Keratinocyte (primary cell): Measurements from ENCODE around the gene CMTR1. TPM values are rescaled to one million over a fixed set of nuclear protein-coding genes. Genes with fewer than 3 reads are reported as not detected.

Source experiments
- DNase-seq: peaks from one replicate; pipeline ENCODE4 v3.0.0-alpha.2; 2011; ENCODE audit warnings: low read depth, missing footprints, low spot score
- FAIRE-seq: peaks from 2 replicates; lab custom pipeline; 2011; peaks lifted over from hg19 to GRCh38; lab: Jason Lieb, UNC
- H2AFZ ChIP-seq: 2 replicates; pipeline ENCODE4 v1.6.0; 2012; ENCODE audit warnings: low read length, control low read depth, inconsistent platforms; ENCODE audit not compliant: control insufficient read depth
- H3K27ac ChIP-seq: 2 replicates; pipeline ENCODE4 v1.5.1; 2011; ENCODE audit warnings: low read length; ENCODE audit not compliant: control insufficient read depth, insufficient read depth
- H3K27me3 ChIP-seq: 3 replicates; pipeline ENCODE4 v1.6.0; 2011; ENCODE audit warnings: low read length; ENCODE audit not compliant: control insufficient read depth, insufficient read depth; ENCODE audit errors: extremely low read depth
- H3K36me3 ChIP-seq, 2 experiments: 2 replicates in 1 of 2; 3 replicates in 1 of 2; pipeline ENCODE4 v1.5.1; 2011; ENCODE audit warnings: low read length in 2 of 2, mild to moderate bottlenecking in 1 of 2; ENCODE audit not compliant: control insufficient read depth in 2 of 2, insufficient read depth in 2 of 2; ENCODE audit errors: extremely low read depth in 1 of 2
- H3K4me1 ChIP-seq: 3 replicates; pipeline ENCODE4 v1.5.1; 2011; ENCODE audit warnings: low read length; ENCODE audit not compliant: control insufficient read depth, insufficient read depth; ENCODE audit errors: extremely low read depth
- H3K4me2 ChIP-seq: 3 replicates; pipeline ENCODE4 v1.6.0; 2011; ENCODE audit warnings: low read depth, low read length; ENCODE audit not compliant: control insufficient read depth, insufficient read depth; ENCODE audit errors: extremely low read depth
- H3K4me3 ChIP-seq, 3 experiments: fragments of 200-600 bp in 1 of 3; sonication (generic) in 1 of 3; 2 replicates in 2 of 3; 3 replicates in 1 of 3; pipeline ENCODE4 v1.5.1; 2011 to 2016; ENCODE audit warnings: low read length in 3 of 3, mild to moderate bottlenecking in 3 of 3, control low read depth in 2 of 3, inconsistent platforms in 1 of 3, low read depth in 1 of 3, mixed read lengths in 1 of 3, mixed run types in 1 of 3, moderate library complexity in 1 of 3; ENCODE audit not compliant: control insufficient read depth in 2 of 3, insufficient read depth in 2 of 3; ENCODE audit errors: extremely low read depth in 1 of 3
- H3K79me2 ChIP-seq: 2 replicates; pipeline ENCODE4 v1.6.0; 2012; ENCODE audit warnings: low read length; ENCODE audit not compliant: control insufficient read depth, insufficient read depth
- H3K9ac ChIP-seq: 3 replicates; pipeline ENCODE4 v1.6.0; 2011; ENCODE audit warnings: low read length; ENCODE audit not compliant: control insufficient read depth, insufficient read depth; ENCODE audit errors: extremely low read depth
- H3K9me1 ChIP-seq: 3 replicates; pipeline ENCODE4 v1.6.0; 2011; ENCODE audit warnings: low read length; ENCODE audit not compliant: control insufficient read depth, insufficient read depth; ENCODE audit errors: extremely low read depth
- H3K9me3 ChIP-seq: 2 replicates; pipeline ENCODE4 v1.5.1; 2012; ENCODE audit warnings: low read depth, low read length; ENCODE audit not compliant: control insufficient read depth
- H4K20me1 ChIP-seq: 3 replicates; pipeline ENCODE4 v1.6.0; 2011; ENCODE audit warnings: low read length; ENCODE audit not compliant: control insufficient read depth, insufficient read depth; ENCODE audit errors: extremely low read depth
- EZH2 ChIP-seq: IDR thresholded peaks from one replicate; pipeline ENCODE4 v1.6.1; 2012; ENCODE audit warnings: inconsistent platforms, mild to moderate bottlenecking, low read length, moderate library complexity
- dilution Hi-C: fragments of 300-500 bp; cut with MboI; formaldehyde crosslinking; loops from one replicate; pipeline ENCODE4 v1.7.0; 2020; ENCODE audit warnings: low sequenced_read_pairs; ENCODE audit not compliant: extremely low pct_ligation_motif_present
- polyA plus RNA-seq, 5 experiments: library from polyadenylated mRNA; depleted of rRNA in 3 of 5; stranded (reverse) in 3 of 5; stranded (forward) in 1 of 5; unstranded in 1 of 5; fragments of >200 nt; gene quantifications; 1 replicate in 1 of 5; 2 replicates in 3 of 5; 3 replicates in 1 of 5; pipeline versions ENCODE4 v1.2.1 to v1.2.3, GENCODE V29; 2011 to 2012; ENCODE audit warnings: missing spikeins in 2 of 5, low read depth in 1 of 5, low replicate concordance in 1 of 5
- TF ChIP-seq, protein P1 (sequence below), 3 experiments: IDR thresholded peaks in 1 of 3; conservative IDR thresholded peaks in 1 of 3; optimal IDR thresholded peaks in 1 of 3; 2 replicates in 2 of 3; 3 replicates in 1 of 3; pipeline versions ENCODE3 to v1.5.1; 2011; ENCODE audit warnings: low read length in 3 of 3, mild to moderate bottlenecking in 3 of 3, moderate library complexity in 2 of 3, control low read depth in 1 of 3, inconsistent platforms in 1 of 3; ENCODE audit not compliant: insufficient read depth in 2 of 3; ENCODE audit errors: extremely low read depth in 1 of 3

The CMTR1 gene
- polyA plus RNA-seq, 1 donor (not counting 4 experiments of a cell fraction or from before 2014, with no cell fraction given): 24.6 TPM

DNA sequence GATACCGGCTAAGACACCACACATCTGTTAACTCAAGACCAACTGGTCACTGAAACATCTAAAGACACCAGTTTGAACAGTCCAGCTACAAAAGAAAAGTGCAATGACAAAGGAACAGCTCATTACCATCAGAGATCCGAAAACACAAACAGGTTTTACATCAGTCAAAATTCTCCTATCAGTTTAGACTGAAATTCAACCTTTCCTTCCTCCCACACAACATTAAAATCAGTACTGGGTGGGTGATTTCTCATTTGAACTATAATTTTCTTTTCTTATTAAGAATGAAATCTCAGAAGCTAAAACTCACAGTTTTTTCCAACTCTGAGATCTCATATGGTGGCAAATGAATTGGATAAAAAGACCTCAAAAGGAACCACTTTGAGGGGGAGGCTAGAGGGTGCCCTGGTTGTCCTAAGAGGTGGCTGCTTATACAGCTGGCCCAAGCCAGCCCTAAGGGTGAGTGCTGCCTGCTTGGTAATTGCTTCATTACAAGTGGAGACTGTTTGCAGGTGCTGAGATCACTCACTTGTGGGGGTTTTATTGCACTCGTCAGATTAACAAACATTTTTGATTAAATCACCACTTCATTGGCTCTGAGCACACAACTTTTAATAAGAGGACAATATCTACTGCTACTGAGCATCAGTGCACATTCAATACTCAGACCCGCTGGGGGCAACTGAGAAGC, 62.4 kb downstream of the CMTR1 start:
- Histone ChIP-seq H2AFZ (no peak overlapping the region), H3K9me1 (no peaks in the 10 kb centered on the region), H3K4me3 (no peak overlapping the region), H3K36me3 (no peaks in the 10 kb centered on the region), H3K9me3 (no peaks in the 10 kb centered on the region), H3K4me2 (no peak overlapping the region), H4K20me1 (no peaks in the 10 kb centered on the region), H3K9ac (no peak overlapping the region), H3K27ac (no peak overlapping the region), H3K4me1 (peaks cover 10% of the 10 kb centered on the region), H3K27me3 (no peaks in the 10 kb centered on the region), H3K79me2 (no peaks in the 10 kb centered on the region)
- dilution Hi-C loops: no loop called here
- TF ChIP-seq, protein P1, sequence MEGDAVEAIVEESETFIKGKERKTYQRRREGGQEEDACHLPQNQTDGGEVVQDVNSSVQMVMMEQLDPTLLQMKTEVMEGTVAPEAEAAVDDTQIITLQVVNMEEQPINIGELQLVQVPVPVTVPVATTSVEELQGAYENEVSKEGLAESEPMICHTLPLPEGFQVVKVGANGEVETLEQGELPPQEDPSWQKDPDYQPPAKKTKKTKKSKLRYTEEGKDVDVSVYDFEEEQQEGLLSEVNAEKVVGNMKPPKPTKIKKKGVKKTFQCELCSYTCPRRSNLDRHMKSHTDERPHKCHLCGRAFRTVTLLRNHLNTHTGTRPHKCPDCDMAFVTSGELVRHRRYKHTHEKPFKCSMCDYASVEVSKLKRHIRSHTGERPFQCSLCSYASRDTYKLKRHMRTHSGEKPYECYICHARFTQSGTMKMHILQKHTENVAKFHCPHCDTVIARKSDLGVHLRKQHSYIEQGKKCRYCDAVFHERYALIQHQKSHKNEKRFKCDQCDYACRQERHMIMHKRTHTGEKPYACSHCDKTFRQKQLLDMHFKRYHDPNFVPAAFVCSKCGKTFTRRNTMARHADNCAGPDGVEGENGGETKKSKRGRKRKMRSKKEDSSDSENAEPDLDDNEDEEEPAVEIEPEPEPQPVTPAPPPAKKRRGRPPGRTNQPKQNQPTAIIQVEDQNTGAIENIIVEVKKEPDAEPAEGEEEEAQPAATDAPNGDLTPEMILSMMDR (optimal IDR thresholded peaks at IDR 0.05 in 1 of 3, IDR thresholded peaks at IDR 0.05 in 1 of 3, conservative IDR thresholded peaks at IDR 0.05 in 1 of 3; ENCODE audit: extremely low read depth in 1 of 3, insufficient read depth in 2 of 3, low read length in 3 of 3): no peak
- no peak for TF ChIP-seq EZH2
- FAIRE-seq: no peak
- no peak for DNase-seq

DNA sequence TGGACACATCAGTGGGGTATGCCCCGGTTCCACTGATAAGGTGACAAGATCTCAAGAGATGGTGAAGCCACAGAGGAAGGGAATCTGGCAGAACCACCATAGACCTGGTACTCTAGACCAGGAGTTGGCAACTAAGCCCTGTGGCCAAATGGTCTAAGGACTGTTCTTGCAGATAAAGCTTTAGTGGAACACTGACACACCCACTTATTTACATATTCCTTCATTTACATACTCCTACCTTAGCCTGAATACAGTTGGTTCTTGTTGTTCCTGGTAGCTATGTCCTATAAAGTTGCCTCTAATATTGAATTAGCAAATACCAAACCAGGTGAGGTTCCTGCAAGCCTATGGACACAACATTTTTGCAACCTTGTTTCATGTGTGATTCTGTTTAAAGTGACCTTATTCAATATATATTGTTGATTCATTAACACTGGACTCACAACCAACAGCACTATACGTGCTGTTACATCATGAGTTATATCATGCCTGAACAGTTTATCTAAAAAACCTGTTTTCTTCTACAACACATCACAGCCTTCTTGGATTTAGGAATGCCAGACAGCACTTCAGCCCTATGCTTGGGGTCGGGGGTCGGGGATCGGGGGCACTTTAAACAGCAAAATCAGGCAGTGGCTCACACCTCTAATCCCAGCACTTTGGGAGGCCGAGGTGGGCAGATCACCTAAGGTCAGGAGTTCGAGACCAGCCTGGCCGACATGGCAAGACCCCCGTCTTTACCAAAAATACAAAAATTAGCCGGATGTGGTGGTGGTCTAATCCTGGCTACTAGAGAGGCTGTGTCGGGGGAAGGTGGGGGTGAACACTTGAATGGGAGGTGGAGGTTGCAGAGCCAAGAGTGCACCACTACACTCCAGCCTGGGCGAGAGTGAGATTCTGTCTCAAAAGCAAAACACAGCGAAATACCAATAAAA, 64.2 kb downstream of the CMTR1 start:
- Histone ChIP-seq H4K20me1 (no peaks in the 10 kb centered on the region), H3K4me3 (no peak overlapping the region), H3K4me1 (peaks cover 10% of the 10 kb centered on the region), H3K27me3 (no peaks in the 10 kb centered on the region), H3K79me2 (no peaks in the 10 kb centered on the region), H3K9ac (no peak overlapping the region), H3K9me1 (no peaks in the 10 kb centered on the region), H3K36me3 (no peaks in the 10 kb centered on the region), H3K9me3 (no peaks in the 10 kb centered on the region), H3K27ac (no peak overlapping the region), H2AFZ (no peak overlapping the region), H3K4me2 (no peak overlapping the region)
- no peak for TF ChIP-seq EZH2
- no peak for DNase-seq
- dilution Hi-C loops: no loop called here
- FAIRE-seq: no peak
